PC-3 (cell line): Measurements from ENCODE around the gene HLA-G. TPM values are rescaled to one million over a fixed set of nuclear protein-coding genes. Genes with fewer than 3 reads are reported as not detected.
A peak's percentile ranks its signal among the peaks of the same experiment; 100 is the strongest.

ENCODE experiments used
- ATAC-seq: fragments of 200-7000 bp; cut with Tn5 transposase; 2 replicates; pipeline ENCODE4 v1.9.1; 2020; ENCODE audit warnings: mild to moderate bottlenecking, moderate library complexity
- BruUV-seq: library from RNA; stranded (reverse); fragments of 400-500 nt; replicated peaks from 2 replicates; lab custom pipeline; 2021; lab: Mats Ljungman, UMichigan
- CTCF ChIA-PET: fragments of 300-600 bp; sonication (Branson Sonifier 250); formaldehyde crosslinking; loops from one replicate; lab custom pipeline; 2022; ENCODE audit warnings: antibody characterized with exemption; lab: Charles Lee
- POLR2A ChIA-PET: fragments of 300-600 bp; sonication (Branson Sonifier 250); formaldehyde crosslinking; loops from one replicate; lab custom pipeline; 2022; ENCODE audit warnings: antibody characterized with exemption; ENCODE audit not compliant: unreplicated experiment; lab: Charles Lee
- DNase-seq: peaks from one replicate; pipeline ENCODE4 v3.0.0-alpha.2; 2015
- H2AFZ ChIP-seq: fragments of 300-600 bp; sonication (generic); 2 replicates; pipeline ENCODE4 v1.6.0; 2016; ENCODE audit warnings: antibody characterized with exemption, low read length
- H3F3A ChIP-seq: fragments of 300-600 bp; sonication (generic); one replicate; pipeline ENCODE4 v1.6.0; 2017; ENCODE audit warnings: antibody characterized with exemption, low read length, control low read depth, mild to moderate bottlenecking; ENCODE audit not compliant: unreplicated experiment
- H3K27ac ChIP-seq: fragments of 300-600 bp; sonication (generic); 2 replicates; pipeline ENCODE4 v1.5.1; 2016; ENCODE audit warnings: mild to moderate bottlenecking, low read length
- H3K27me3 ChIP-seq: fragments of 300-600 bp; sonication (generic); 2 replicates; pipeline ENCODE4 v1.6.1; 2016; ENCODE audit warnings: low read length, mixed read lengths
- H3K36me3 ChIP-seq: fragments of 300-600 bp; sonication (generic); 2 replicates; pipeline ENCODE4 v1.6.1; 2016; ENCODE audit warnings: low read depth, mixed run types, low read length, mixed read lengths
- H3K4me1 ChIP-seq: fragments of 300-600 bp; sonication (generic); 2 replicates; pipeline ENCODE4 v1.5.1; 2016; ENCODE audit warnings: low read length; ENCODE audit not compliant: insufficient read depth
- H3K4me2 ChIP-seq: fragments of 300-600 bp; sonication (generic); 2 replicates; pipeline ENCODE4 v1.6.0; 2016; ENCODE audit warnings: low read length
- H3K4me3 ChIP-seq: fragments of 300-600 bp; sonication (generic); 2 replicates; pipeline ENCODE4 v1.5.1; 2016; ENCODE audit warnings: mild to moderate bottlenecking, low read length, mixed read lengths
- H3K79me2 ChIP-seq: fragments of 300-600 bp; sonication (generic); 2 replicates; pipeline ENCODE4 v1.6.1; 2017; ENCODE audit warnings: low read length, mixed read lengths
- H3K9ac ChIP-seq: fragments of 300-600 bp; sonication (generic); 2 replicates; pipeline ENCODE4 v1.6.0; 2016; ENCODE audit warnings: mild to moderate bottlenecking, low read length
- H3K9me2 ChIP-seq: fragments of 300-600 bp; sonication (generic); replicated peaks from 2 replicates; pipeline ENCODE4 v1.6.1; 2016; ENCODE audit warnings: mixed run types, low read length, mixed read lengths
- H3K9me3 ChIP-seq: fragments of 300-600 bp; sonication (generic); 2 replicates; pipeline ENCODE4 v1.6.1; 2016; ENCODE audit warnings: low read length, mixed read lengths
- H4K20me1 ChIP-seq: fragments of 300-600 bp; sonication (generic); 2 replicates; pipeline ENCODE4 v1.6.1; 2016; ENCODE audit warnings: low read length, mixed read lengths
- EZH2 ChIP-seq: fragments of 300-600 bp; sonication (generic); IDR thresholded peaks from one replicate; pipeline ENCODE4 v1.6.1; 2017; ENCODE audit warnings: antibody characterized with exemption, mild to moderate bottlenecking, low read length; ENCODE audit not compliant: unreplicated experiment
- EZH2phosphoT487 ChIP-seq: fragments of 300-600 bp; sonication (generic); IDR thresholded peaks from 2 replicates; pipeline ENCODE4 v1.6.1; 2018; ENCODE audit warnings: mild to moderate bottlenecking, antibody characterized with exemption, low read length, borderline replicate concordance
- intact Hi-C: fragments of 100-400 bp; cut with micrococcal nuclease; formaldehyde crosslinking; loops from 2 replicates; pipeline ENCODE4 v1.9.0; 2023
- total RNA-seq: library from RNA; depleted of rRNA; stranded (reverse); fragments of >200 nt; gene quantifications from 2 replicates; pipeline ENCODE4 v1.2.3, GENCODE V29; 2014
- TF ChIP-seq, protein P1 (sequence below): fragments of 300-600 bp; sonication (generic); conservative IDR thresholded peaks from 2 replicates; pipeline ENCODE4 v1.5.1; 2017; ENCODE audit warnings: antibody characterized with exemption, low read depth, mild to moderate bottlenecking, low read length

The HLA-G gene
- total RNA-seq, 1 experiment from 2014 or later = not detected

DNA sequence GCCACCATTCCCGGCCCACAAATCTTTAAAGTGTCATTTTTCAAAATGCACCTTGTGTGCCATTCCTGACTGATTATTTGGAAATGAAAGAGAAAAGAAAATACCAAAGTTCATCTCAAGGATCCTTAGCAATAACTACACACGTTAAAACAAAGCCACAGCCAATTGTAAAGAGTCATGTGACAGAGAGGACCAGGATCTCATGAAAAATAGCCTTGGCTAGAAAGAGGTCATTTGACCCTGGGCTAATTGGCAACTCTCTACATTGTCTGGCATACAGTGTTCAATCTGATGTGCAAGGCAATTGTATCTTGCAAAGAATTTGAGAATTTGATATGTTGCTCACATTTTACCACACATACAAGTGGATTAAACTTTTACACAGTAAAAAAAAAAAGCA is 31.6 kb upstream of the HLA-G start:
- CTCF ChIA-PET = no interaction called here
- no peak for ATAC-seq

DNA sequence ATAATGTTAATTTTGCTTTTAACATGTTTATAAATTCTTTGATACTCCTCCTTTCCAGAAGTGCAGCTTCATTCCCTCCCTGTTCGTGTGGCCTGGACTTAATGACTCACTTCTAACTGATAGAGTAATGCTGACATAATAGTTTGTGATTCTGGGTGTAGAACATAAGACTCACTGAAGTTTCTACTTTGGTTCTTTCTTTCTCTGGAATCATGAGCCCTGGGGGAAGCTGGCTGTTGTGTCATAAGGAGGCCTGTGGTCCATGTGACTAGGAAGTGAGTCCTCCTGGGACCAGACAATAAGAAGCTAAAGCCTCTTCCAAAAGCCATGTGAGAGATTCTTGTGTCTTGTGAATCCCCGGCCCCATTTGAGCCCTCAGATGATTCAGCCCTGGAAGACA is 30.5 kb upstream of the HLA-G start:
- Histone ChIP-seq H4K20me1 (no peaks in the 10 kb centered on the region), H3K4me1 (peaks cover 7% of the 10 kb centered on the region), H3K27me3 (no peaks in the 10 kb centered on the region), H2AFZ (no peak overlapping the region), H3K4me2 (peak overlapping the region; percentile 29; the same call in 1 of the 2 replicates), H3K79me2 (peaks cover 5% of the 10 kb centered on the region), H3F3A (no peaks in the 10 kb centered on the region), H3K27ac (peak overlapping the region; percentile 58), H3K9me3 (no peaks in the 10 kb centered on the region), H3K9me2 (no peaks in the 10 kb centered on the region), H3K9ac (no peak overlapping the region), H3K36me3 (no peaks in the 10 kb centered on the region), H3K4me3 (no peak overlapping the region)
- intact Hi-C loops = no loop called here
- POLR2A ChIA-PET = no interaction called here
- ATAC-seq (peak; percentile 38), DNase-seq (peak; percentile 71)
- TF ChIP-seq, protein P1, sequence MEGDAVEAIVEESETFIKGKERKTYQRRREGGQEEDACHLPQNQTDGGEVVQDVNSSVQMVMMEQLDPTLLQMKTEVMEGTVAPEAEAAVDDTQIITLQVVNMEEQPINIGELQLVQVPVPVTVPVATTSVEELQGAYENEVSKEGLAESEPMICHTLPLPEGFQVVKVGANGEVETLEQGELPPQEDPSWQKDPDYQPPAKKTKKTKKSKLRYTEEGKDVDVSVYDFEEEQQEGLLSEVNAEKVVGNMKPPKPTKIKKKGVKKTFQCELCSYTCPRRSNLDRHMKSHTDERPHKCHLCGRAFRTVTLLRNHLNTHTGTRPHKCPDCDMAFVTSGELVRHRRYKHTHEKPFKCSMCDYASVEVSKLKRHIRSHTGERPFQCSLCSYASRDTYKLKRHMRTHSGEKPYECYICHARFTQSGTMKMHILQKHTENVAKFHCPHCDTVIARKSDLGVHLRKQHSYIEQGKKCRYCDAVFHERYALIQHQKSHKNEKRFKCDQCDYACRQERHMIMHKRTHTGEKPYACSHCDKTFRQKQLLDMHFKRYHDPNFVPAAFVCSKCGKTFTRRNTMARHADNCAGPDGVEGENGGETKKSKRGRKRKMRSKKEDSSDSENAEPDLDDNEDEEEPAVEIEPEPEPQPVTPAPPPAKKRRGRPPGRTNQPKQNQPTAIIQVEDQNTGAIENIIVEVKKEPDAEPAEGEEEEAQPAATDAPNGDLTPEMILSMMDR = no peak
- TF ChIP-seq EZH2 (no peak), EZH2phosphoT487 (no peak)
- BruUV-seq = no TSS peak
- CTCF ChIA-PET = interaction anchor here (0.6 kb wide), 1 partner anchor 50 kb away, joined by 10 read pairs; no protein-coding TSS in a partner anchor

More for the DNA sequence above, 31.6 kb upstream of the HLA-G start:
- H3K27ac ChIP-seq = no peak overlapping the region
- no peaks in the 10 kb centered on the region for H3K27me3 ChIP-seq
- H3K36me3 ChIP-seq = no peaks in the 10 kb centered on the region
- H3K4me3 ChIP-seq = no peak overlapping the region
- DNase-seq = no peak
- H4K20me1 ChIP-seq = no peaks in the 10 kb centered on the region
- POLR2A ChIA-PET = no interaction called here
- BruUV-seq = no TSS peak
- no peak overlapping the region for H3K9ac ChIP-seq
- TF ChIP-seq, protein P1 = no peak
- TF ChIP-seq EZH2 = no peak
- no peak for TF ChIP-seq EZH2phosphoT487
- H3K9me2 ChIP-seq = no peaks in the 10 kb centered on the region
- peaks cover 9% of the 10 kb centered on the region for H3K4me1 ChIP-seq
- intact Hi-C loops = no loop called here
- no peaks in the 10 kb centered on the region for H3F3A ChIP-seq
- no peak overlapping the region for H2AFZ ChIP-seq
- H3K9me3 ChIP-seq = no peaks in the 10 kb centered on the region
- no peak overlapping the region for H3K4me2 ChIP-seq
- H3K79me2 ChIP-seq = peaks cover 16% of the 10 kb centered on the region

DNA sequence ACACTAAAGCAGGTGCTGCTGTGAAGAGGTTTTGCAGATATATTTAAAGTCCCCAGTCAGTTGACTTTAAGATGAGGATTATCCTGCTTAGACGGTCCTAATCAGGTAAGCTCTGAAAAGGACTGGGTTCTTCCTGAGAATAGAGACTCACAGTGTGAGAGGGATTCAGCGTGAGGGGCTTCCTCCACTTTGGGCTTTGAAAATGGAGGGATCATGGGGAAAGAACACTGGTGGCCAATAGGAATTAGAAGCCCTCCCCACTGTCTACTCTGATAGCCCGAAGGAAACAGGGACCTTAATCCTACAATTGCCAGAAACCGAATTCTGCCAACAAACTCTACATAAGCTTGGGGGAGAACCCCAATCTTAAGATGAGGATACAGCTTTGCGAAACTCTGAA is 29.7 kb upstream of the HLA-G start:
- ATAC-seq (no peak), DNase-seq (no peak)
- H3K27me3 ChIP-seq = no peaks in the 10 kb centered on the region
- H4K20me1 ChIP-seq = no peaks in the 10 kb centered on the region
- no peaks in the 10 kb centered on the region for H3F3A ChIP-seq
- no peaks in the 10 kb centered on the region for H3K9me2 ChIP-seq
- peaks cover 7% of the 10 kb centered on the region for H3K4me1 ChIP-seq
- no peak overlapping the region; the same call in 1 of the 2 replicates for H3K27ac ChIP-seq
- H3K4me2 ChIP-seq = no peak overlapping the region
- ChIA-PET CTCF (interaction anchor here (0.5 kb wide), 1 partner anchor 344 kb away, joined by 4 read pairs; no protein-coding TSS in a partner anchor), POLR2A (no interaction called here)
- no peak overlapping the region for H2AFZ ChIP-seq
- no peaks in the 10 kb centered on the region for H3K9me3 ChIP-seq
- no peaks in the 10 kb centered on the region for H3K36me3 ChIP-seq
- TF ChIP-seq EZH2phosphoT487 = no peak
- TF ChIP-seq, protein P1 = no peak
- TF ChIP-seq EZH2 = no peak
- H3K79me2 ChIP-seq = no peaks in the 10 kb centered on the region
- H3K9ac ChIP-seq = no peak overlapping the region
- BruUV-seq = no TSS peak
- intact Hi-C loops = no loop called here
- no peak overlapping the region for H3K4me3 ChIP-seq
